IPS-NIHi7 (cell line): ENCODE data around the gene STPG4.
A peak's percentile ranks its signal among the peaks of the same experiment; 100 is the strongest.

Experiments
- DNase-seq: peaks from one replicate; pipeline ENCODE4 v3.0.0; 2012; ENCODE audit warnings: mixed read lengths; ENCODE audit errors: extremely low spot score

The STPG4 gene

DNA sequence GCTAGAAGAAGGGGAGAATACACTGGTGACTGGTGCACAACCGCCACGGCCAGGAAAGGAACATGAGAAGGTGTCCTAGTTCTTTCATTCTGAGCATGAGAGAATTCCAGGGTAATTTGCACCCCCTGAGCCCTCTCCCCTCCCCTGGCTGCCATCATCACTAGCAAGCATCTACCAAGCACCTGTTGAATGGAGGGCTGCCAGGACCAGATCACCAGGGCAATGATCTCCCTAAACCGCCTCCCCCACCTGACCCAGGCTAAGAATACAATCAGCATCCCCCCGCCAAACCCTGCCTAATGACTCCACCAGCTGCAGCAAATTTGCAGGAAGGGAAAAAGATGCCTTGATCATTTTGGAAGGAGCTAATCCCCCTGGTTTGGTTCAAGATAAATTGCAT is 100.2 kb downstream of the STPG4 start:
- DNase-seq, result no peak

DNA sequence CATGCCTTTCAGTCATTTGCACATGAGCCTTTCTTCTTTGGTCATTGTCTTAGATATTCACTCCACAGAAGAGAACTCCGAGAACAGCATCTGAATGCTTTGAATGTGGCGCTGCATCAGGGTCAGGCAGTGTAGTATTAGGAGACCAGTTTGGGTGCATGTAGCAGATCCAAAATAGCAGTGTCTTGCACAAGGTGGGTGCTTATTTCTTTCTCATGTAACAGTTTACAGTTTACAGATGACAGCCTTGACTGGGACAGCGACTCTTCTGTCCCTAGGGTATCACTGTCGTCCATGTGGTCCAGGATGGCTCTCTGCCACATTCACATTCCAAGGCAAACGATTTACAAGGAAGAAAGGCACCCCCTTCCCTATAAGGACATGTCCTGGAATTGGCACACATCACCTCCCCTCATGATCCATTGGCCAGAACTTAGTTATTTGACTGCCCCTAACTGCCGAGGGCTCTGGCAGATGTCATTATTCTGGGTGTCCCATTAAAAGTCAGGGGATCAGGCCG is 101.0 kb downstream of the STPG4 start:
- no peak for DNase-seq

DNA sequence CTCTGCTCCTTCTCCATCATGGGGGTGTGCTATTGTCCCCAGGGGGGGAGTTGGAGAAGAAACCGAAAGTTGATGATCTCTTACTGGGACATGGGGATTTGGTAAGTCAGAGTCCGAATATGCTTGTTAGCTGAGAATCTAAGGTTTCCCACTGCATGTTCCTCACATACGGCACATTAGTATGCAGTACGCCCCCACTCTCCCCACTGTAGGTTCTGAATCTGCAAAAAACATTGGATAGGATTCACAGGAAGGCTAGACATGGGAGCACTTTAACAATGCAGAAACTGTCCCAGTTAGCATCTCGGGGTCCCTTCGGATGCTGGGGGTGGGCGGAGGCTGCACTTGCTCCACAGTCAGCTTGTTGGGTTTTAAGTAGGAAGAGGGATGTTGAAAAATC is 102.3 kb downstream of the STPG4 start:
- no peak for DNase-seq

GRCh38 chr2:47051562-47051961 is 103.5 kb downstream of the STPG4 start:
- no peak for DNase-seq

- no peak for DNase-seq
Measured at GRCh38 chr2:47050762-47051161, 104.3 kb downstream of the STPG4 start.

DNA sequence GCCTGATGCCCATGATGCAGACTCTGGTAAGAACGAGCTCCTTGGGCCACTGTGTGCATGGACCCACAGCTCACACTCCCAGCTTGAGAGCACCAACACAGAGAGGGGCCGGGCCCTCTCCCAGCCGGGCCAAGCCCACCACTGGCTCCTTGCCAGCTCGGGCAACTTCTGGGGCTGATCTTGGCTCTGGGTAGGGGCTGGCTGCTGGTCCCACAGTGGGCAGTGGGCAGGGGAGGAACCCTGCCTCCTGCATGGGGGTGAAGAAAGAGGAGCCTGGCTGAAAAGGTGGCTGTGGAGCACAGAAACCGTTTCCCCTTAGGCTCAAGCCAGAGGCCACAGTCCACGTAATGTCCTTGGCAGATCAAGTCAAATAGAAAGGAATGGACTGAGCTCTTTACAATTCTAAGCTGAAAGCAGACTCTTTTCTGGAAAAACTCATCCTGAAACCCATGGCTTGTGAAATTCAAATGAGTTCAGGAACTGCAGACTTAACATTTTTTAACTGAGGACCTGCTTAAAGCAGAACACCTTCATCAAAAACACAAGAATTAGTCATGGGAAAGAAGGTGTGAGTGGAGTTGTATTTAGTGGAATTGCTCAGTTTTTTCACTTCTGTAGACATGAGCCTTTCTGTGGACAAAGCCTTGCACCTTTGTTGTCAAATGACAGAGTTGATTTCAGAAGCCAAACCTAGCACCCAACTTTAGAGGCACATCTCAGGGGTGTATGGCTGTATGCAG is 104.9 kb downstream of the STPG4 start:
- DNase-seq, result no peak

- DNase-seq, result no peak
Measured at GRCh38 chr2:47049502-47049901, 105.6 kb downstream of the STPG4 start.

DNA sequence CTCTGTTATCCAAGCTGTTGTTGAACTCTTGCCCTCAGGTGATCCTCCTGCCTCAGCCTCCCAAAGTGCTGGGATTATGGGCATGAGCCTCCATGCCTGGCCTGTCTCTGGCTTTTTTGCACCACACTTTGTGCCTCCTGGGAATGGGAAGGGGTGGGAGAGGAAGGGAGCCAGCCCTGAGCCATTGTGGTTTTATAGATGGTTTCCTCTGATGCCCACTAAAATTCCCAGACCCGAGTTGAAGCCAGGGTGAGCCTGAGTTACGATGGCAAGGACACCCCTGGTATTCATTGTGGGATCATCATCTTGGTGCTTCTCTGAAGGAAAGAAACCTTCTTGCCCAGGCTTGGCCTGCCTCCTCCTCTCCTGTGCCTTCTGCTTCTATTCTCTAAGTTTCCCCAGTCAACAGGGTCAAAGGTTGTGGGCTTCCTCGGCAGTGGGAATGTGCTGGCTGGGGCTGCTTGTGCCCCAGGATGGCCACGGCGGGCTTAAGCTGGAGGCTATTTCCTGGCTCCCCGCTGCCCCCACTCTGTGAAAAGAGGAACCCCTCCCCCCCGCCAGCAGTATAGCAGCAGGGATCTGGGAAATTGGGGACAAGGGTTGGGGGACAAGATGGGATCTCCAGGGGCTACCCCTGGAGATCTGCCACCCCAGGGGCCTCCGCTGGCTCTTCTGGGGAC is 106.2 kb downstream of the STPG4 start:
- DNase-seq, result no peak

DNA sequence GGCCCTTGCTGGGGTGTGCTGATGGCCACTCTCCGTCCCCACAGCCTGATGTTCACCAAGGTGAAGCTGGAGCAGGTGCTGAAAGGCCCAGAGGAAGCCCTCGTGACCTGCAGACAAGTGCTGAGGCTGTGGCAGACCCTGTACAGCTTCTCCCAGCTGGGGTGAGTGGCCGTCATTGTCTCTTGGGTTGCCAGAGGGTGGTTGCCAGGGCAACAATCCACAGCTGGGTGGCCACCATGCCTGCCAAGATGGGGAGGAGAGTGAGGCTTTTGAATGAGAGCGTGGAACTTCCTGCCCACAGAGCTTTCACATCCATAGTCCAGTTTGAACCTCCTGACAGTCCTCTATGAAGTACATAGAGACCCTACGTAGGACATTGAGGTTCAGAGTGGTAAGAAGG is 108.8 kb downstream of the STPG4 start:
- DNase-seq, result no peak

DNA sequence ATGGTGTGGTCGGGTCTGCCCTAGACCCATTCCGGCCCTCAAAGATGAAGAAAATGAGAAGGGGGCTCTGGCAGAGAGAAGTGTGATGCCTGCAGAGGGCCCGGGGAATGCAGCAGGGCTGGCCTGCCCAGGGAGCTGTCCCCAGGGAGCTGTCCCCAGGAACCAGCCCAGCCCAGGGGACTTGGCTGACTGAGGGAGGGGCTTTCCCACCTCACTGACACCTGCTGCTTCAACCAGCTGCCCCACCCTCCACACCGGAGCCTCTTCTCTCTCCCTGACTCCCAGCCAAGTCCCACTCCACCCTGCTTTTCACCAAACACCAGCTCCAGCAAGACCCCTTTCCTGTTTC is 111.2 kb downstream of the STPG4 start:
- DNase-seq, result no peak

- peak; percentile 70 for DNase-seq
Measured at GRCh38 chr2:47043142-47043890, 111.8 kb downstream of the STPG4 start.

- DNase-seq, result no peak
Measured at GRCh38 chr2:47041891-47042684, 113.0 kb downstream of the STPG4 start.

DNA sequence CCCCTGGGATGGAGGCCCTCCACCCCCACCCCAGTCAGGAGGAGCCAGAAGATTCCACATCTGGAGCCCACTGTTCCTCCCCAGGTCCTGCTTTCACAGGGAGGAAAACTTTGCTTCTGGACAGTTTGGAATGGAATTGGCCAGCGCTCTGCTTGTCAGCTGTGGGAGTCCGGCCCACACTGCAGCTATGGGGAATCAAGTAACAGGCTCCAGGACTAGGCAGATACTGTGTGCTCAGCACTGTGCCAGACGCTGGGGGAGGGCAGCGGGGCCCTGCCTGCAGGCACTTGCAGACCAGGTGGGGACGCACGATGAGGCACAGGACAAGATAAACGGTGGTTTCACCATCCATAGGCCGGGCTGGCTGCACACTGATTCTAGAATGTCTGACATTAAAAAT is 114.0 kb downstream of the STPG4 start:
- no peak for DNase-seq

DNA sequence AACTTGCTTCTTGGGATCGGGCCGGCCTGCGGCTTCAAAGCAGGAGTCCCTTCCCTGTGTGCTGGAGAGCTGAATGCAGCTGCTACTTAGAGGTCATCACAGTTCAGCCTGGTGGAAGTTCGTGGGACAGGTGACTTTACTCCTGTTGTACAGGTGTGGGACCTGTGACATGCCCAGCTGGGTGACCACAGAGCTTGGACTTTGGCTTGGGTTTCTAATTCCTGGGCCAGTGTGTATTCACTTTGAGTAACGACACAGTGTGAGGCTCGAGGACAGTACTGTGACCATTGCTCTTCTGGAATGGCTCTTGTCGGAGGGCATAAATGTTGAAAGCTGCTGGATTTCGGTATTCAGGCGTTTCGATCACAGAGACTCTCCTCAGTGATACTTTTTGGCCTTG is 114.5 kb downstream of the STPG4 start:
- DNase-seq, result no peak

GRCh38 chr2:47039913-47040562 is 115.1 kb downstream of the STPG4 start:
- no peak for DNase-seq

DNA sequence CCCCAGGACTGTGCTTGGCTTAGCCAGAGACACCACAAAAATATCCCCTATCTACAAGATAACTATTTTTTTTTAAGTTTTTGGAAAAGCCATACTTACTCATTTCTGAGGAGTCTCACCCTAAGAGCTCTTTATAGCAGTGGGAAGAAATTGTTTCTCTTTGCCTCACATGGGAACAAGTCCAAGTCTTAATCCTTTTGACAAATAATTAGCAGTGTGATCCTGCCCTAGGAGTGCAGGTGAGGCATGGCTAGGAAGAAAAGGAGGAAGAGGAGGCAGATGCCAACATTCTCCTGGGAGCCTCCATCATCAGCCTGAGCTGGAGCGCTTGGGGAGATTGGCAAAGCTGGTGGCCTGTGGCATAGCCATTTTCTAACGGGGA is 115.6 kb downstream of the STPG4 start:
- DNase-seq, result no peak

- DNase-seq, result no peak
Measured at GRCh38 chr2:47038656-47039488, 116.2 kb downstream of the STPG4 start.

DNA sequence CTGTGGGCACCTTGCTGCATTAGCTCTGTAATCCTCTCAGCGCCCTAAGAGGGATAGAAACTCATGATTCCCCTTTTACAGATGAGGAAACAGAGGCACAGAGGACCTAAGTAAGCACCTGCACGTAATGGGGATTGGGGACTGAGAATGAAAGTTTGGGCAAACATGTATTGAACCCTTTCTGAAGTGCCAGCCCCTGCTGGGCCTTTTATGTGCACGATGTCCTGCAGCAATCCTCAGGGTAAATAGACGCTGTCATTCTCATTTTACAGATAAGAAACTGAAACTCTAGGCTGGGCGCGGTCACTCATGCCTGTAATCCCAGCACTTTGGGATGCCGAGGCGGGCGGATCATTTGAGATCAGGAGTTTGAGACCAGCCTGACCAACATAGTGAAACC is 117.4 kb downstream of the STPG4 start:
- no peak for DNase-seq
